ENCODE data around the gene MRPS23.

MRPS23 gene

GRCh38 chr17:57877803-57878377 is 28.0 kb upstream of the MRPS23 start:
- DNase-seq: no peak

- DNase-seq: no peak
Observed at GRCh38 chr17:57876866-57877237, 27.0 kb upstream of the MRPS23 start.

- no peak for DNase-seq
Observed at GRCh38 chr17:57876023-57876865, 26.4 kb upstream of the MRPS23 start.

- peak; percentile 21 for DNase-seq
Observed at GRCh38 chr17:57875290-57876022, 25.6 kb upstream of the MRPS23 start.

GRCh38 chr17:57874434-57875289 is 24.8 kb upstream of the MRPS23 start:
- DNase-seq: no peak

- no peak for DNase-seq
Observed at GRCh38 chr17:57874058-57874419, 24.2 kb upstream of the MRPS23 start.

GRCh38 chr17:57873261-57874057 is 23.6 kb upstream of the MRPS23 start:
- DNase-seq: no peak

- DNase-seq: no peak
Observed at GRCh38 chr17:57872536-57872935, 22.7 kb upstream of the MRPS23 start.

- DNase-seq: no peak
Observed at GRCh38 chr17:57871863-57872262, 22.0 kb upstream of the MRPS23 start.

- DNase-seq: no peak
Observed at GRCh38 chr17:57871155-57871554, 21.3 kb upstream of the MRPS23 start.

- no peak for DNase-seq
Observed at GRCh38 chr17:57870283-57870635, 20.4 kb upstream of the MRPS23 start.

- no peak for DNase-seq
Observed at GRCh38 chr17:57869617-57870282, 19.9 kb upstream of the MRPS23 start.

GRCh38 chr17:57868910-57869616 is 19.2 kb upstream of the MRPS23 start:
- DNase-seq: no peak

GRCh38 chr17:57868007-57868909 is 18.4 kb upstream of the MRPS23 start:
- DNase-seq: peak; percentile 71

- DNase-seq: no peak
Observed at GRCh38 chr17:57867126-57867525, 17.3 kb upstream of the MRPS23 start.

- DNase-seq: no peak
Observed at GRCh38 chr17:57866723-57867122, 16.9 kb upstream of the MRPS23 start.

- DNase-seq: no peak
Observed at GRCh38 chr17:57866319-57866718, 16.5 kb upstream of the MRPS23 start.

- DNase-seq: no peak
Observed at GRCh38 chr17:57864273-57864672, 14.4 kb upstream of the MRPS23 start.

- DNase-seq: peak; percentile 61
Observed at GRCh38 chr17:57862694-57863667, 13.1 kb upstream of the MRPS23 start.
